ENCODE data around the gene SNX15.

DNA sequence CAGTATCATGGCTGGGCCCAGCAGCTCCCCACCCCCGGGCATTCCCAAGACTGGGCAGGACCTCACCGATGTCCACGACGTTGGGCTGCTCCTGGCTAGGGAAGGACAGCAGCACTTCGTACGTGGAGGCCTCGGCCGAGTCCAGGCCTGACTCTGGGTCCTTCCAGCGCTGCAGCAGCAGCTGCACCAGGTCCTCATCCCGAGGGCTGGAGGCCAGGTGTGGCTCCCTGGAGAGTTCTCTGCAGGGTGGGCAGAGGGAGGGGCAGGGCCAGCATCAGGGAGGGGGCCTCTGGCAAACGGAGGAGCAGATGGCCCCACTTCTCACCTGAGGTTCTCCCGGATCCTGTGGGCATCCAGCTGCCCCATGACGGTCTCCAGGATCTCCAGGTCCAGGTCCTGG lies 30.8 kb downstream of the SNX15 start:
- TF ChIP-seq, protein P1, sequence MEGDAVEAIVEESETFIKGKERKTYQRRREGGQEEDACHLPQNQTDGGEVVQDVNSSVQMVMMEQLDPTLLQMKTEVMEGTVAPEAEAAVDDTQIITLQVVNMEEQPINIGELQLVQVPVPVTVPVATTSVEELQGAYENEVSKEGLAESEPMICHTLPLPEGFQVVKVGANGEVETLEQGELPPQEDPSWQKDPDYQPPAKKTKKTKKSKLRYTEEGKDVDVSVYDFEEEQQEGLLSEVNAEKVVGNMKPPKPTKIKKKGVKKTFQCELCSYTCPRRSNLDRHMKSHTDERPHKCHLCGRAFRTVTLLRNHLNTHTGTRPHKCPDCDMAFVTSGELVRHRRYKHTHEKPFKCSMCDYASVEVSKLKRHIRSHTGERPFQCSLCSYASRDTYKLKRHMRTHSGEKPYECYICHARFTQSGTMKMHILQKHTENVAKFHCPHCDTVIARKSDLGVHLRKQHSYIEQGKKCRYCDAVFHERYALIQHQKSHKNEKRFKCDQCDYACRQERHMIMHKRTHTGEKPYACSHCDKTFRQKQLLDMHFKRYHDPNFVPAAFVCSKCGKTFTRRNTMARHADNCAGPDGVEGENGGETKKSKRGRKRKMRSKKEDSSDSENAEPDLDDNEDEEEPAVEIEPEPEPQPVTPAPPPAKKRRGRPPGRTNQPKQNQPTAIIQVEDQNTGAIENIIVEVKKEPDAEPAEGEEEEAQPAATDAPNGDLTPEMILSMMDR (conservative IDR thresholded peaks at IDR 0.05; ENCODE audit: low read length): no peak
- no peak for TF ChIP-seq EZH2phosphoT487 (IDR thresholded peaks at IDR 0.05; ENCODE audit: borderline replicate concordance)

All from Loucy (cell line).